HG02798 (cell line): ENCODE data around the gene YIPF3.
"Not testable (repeated sequence)": the region's sequence is repeated elsewhere in the genome, so short reads cannot be mapped to it uniquely, and the experiment has no call there.

Source experiments
- ATAC-seq: cut with Tn5 transposase; IDR thresholded peaks from one replicate; pipeline ENCODE4 v1.9.1; 2021; ENCODE audit warnings: mild to moderate bottlenecking; ENCODE audit not compliant: unreplicated experiment, poor library complexity

YIPF3 gene

DNA sequence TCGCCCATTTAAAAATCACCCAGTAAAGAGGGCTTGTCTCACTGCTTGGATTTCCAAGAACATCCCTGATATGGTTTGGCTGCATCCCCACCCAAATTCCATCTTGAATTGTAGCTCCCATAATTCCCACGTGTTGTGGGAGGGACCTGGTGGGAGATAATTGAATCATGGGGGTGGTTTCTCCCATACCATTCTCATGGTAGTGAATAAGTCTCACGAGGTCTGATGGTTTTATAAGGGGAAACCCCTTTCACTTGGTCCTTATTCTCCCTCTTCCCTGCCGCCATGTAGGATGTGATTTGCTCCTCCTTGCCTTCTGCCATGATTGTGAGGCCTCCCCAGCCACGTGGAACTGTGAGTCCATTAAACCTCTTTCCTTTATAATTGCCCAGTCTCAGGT lies 49.5 kb downstream of the YIPF3 start:
- not testable (repeated sequence) for ATAC-seq

DNA sequence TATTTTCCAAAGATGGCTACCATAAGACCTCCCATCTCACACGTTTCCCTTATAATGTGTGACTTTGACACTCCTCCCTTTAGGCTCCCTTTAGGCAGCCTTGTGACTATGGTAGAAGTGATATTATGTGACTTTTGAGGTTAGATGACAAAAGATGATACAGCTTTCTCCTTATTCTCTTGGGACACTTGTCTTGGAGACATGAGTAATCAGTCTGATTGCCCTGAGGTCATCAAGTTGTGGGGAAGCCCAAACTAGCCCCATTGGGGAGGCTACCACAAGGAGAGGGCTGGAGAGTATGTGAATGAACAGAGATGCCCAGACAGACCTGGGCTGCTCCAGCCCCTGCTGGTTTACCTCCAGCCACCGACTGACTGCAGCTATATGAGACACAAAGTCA lies 50.8 kb downstream of the YIPF3 start:
- no peak for ATAC-seq

DNA sequence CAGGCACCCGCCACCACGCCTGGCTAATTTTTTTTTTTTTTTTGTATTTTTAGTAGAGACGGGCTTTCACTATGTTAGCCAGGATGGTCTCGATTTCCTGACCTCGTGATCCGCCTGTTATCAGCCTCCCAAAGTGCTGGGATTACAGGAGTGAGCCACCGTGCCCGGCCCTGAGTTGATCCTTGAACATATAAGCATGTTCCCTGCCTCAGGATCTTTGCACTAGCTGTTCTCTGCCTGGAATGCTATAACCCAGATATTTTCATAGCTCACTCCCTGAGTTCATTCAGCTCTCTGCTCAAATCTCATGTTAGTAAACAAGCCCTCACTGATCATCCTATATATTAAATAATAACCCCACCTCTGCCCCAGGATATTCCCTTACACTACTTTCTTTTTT lies 52.4 kb downstream of the YIPF3 start:
- no peak for ATAC-seq

- ATAC-seq = no peak
Measured at GRCh38 chr6:43461936-43462335, 54.8 kb downstream of the YIPF3 start.
